GM12878 (cell line): ENCODE measurements around the gene BICRA. TPM values are rescaled to one million over a fixed set of nuclear protein-coding genes. Genes with fewer than 3 reads are reported as not detected.

Experiments
- ATAC-seq: fragments of 200-7000 bp; cut with Tn5 transposase; 3 replicates; pipeline ENCODE4 v1.9.1; 2020; ENCODE audit warnings: mild to moderate bottlenecking, moderate library complexity
- BruUV-seq: library from RNA; stranded (reverse); fragments of 400-500 nt; replicated peaks from 2 replicates; lab custom pipeline; 2021; lab: Mats Ljungman, UMichigan
- CTCF ChIA-PET: fragments of 300-600 bp; sonication (Branson Sonifier 250); formaldehyde crosslinking; extraction: SDS; loops from one replicate; lab custom pipeline; 2021; ENCODE audit warnings: inconsistent platforms; lab: Yijun Ruan, JAX
- POLR2A ChIA-PET: fragments of 350-600 bp; formaldehyde crosslinking; extraction: SDS; loops from one replicate; lab custom pipeline; 2021; ENCODE audit warnings: inconsistent platforms; lab: Charles Lee
- RAD21 ChIA-PET: fragments of 300-600 bp; sonication (Branson Sonifier 250); formaldehyde crosslinking; loops from one replicate; lab custom pipeline; 2023; ENCODE audit warnings: antibody characterized with exemption; ENCODE audit not compliant: unreplicated experiment; lab: Charles Lee
- SMC1A ChIA-PET: fragments of 300-600 bp; sonication (Branson Sonifier 250); formaldehyde crosslinking; loops from one replicate; lab custom pipeline; 2023; ENCODE audit not compliant: unreplicated experiment, uncharacterized antibody; lab: Charles Lee
- DNase-seq: peaks from one replicate; pipeline ENCODE4 v3.0.0-alpha.2; 2011; ENCODE audit warnings: low read depth, low spot score
- FAIRE-seq: peaks from 3 replicates; lab custom pipeline; 2011; peaks lifted over from hg19 to GRCh38; lab: Jason Lieb, UNC
- H2AFZ ChIP-seq: 2 replicates; pipeline ENCODE4 v1.6.0; 2011; ENCODE audit warnings: low read depth, low read length, control low read depth; ENCODE audit not compliant: control insufficient read depth
- H3K27ac ChIP-seq: 2 replicates; pipeline ENCODE4 v1.5.1; 2011; ENCODE audit warnings: control low read depth; ENCODE audit not compliant: control insufficient read depth, insufficient read depth
- H3K27me3 ChIP-seq, 2 experiments: replicated peaks in 1 of 2; 2 replicates each; pipeline versions ENCODE4 v1.6.0 to v1.6.1; 2011; ENCODE audit warnings: low read length in 1 of 2; ENCODE audit not compliant: control insufficient read depth in 2 of 2, insufficient read depth in 2 of 2
- H3K36me3 ChIP-seq, 2 experiments: 2 replicates each; pipeline ENCODE4 v1.5.1; 2011; ENCODE audit warnings: low read length in 1 of 2; ENCODE audit not compliant: control insufficient read depth in 2 of 2, insufficient read depth in 2 of 2
- H3K4me1 ChIP-seq: 2 replicates; pipeline ENCODE4 v1.6.1; 2011; ENCODE audit warnings: mild to moderate bottlenecking, low read length, moderate library complexity, mixed read lengths; ENCODE audit not compliant: control insufficient read depth, insufficient read depth
- H3K4me2 ChIP-seq: 2 replicates; pipeline ENCODE4 v1.6.0; 2011; ENCODE audit warnings: control low read depth; ENCODE audit not compliant: control insufficient read depth, insufficient read depth
- H3K4me3 ChIP-seq: fragments of 200-600 bp; sonication (generic); 2 replicates; pipeline ENCODE4 v1.5.1; 2016
- H3K79me2 ChIP-seq: 2 replicates; pipeline ENCODE4 v1.6.0; 2011; ENCODE audit warnings: low read length; ENCODE audit not compliant: control insufficient read depth, insufficient read depth
- H3K9ac ChIP-seq: 2 replicates; pipeline ENCODE4 v1.8.0; 2011; ENCODE audit warnings: low read length, control low read depth, mixed read lengths; ENCODE audit not compliant: control insufficient read depth, insufficient read depth
- H3K9me3 ChIP-seq: replicated peaks from 3 replicates; pipeline ENCODE4 v1.5.1; 2011; ENCODE audit warnings: mild to moderate bottlenecking, low read length; ENCODE audit not compliant: control insufficient read depth, insufficient read depth
- H4K20me1 ChIP-seq: 2 replicates; pipeline ENCODE4 v1.6.0; 2011; ENCODE audit not compliant: control insufficient read depth, insufficient read depth
- HDAC6 ChIP-seq: fragments of 200-600 bp; sonication (generic); IDR thresholded peaks from one replicate; pipeline ENCODE4 v1.8.0; 2017; ENCODE audit warnings: antibody characterized with exemption; ENCODE audit not compliant: unreplicated experiment
- MEF2A ChIP-seq: IDR thresholded peaks from 2 replicates; pipeline ENCODE4 v1.6.1; 2011; ENCODE audit warnings: low read depth, mild to moderate bottlenecking, low read length, moderate library complexity; ENCODE audit not compliant: insufficient read depth
- MXI1 ChIP-seq: fragments of 150-350 bp; IDR thresholded peaks from 2 replicates; pipeline ENCODE4 v1.6.1; 2011; ENCODE audit warnings: low read depth, mild to moderate bottlenecking, inconsistent platforms, low read length, improper control_type of control experiment
- PRDM15 ChIP-seq: fragments of 450-650 bp; formaldehyde crosslinking; IDR thresholded peaks from 2 replicates; pipeline ENCODE4 v1.4.0; 2020; ENCODE audit warnings: mild to moderate bottlenecking, moderate library complexity
- SREBF1 ChIP-seq: IDR thresholded peaks from 2 replicates; pipeline ENCODE4 v1.6.1; 2012; ENCODE audit warnings: mild to moderate bottlenecking, low read length
- USF1 ChIP-seq: IDR thresholded peaks from 2 replicates; pipeline ENCODE4 v1.6.1; 2011; ENCODE audit warnings: borderline replicate concordance, low read depth, mild to moderate bottlenecking, moderate library complexity, mixed read lengths, low read length; ENCODE audit not compliant: insufficient read depth; ENCODE audit errors: extremely low read length
- USF2 ChIP-seq: IDR thresholded peaks from 2 replicates; pipeline ENCODE4 v1.6.1; 2011; ENCODE audit warnings: low read depth, low read length, improper control_type of control experiment, borderline replicate concordance
- ZNF592 ChIP-seq: fragments of 450-650 bp; IDR thresholded peaks from 2 replicates; pipeline ENCODE4 v1.6.1; 2017; ENCODE audit warnings: mild to moderate bottlenecking, moderate library complexity
- ZSCAN29 ChIP-seq: fragments of 450-650 bp; IDR thresholded peaks from 2 replicates; pipeline ENCODE4 v1.6.1; 2017; ENCODE audit warnings: mild to moderate bottlenecking, moderate library complexity
- WGBS: methylation state at CpG from one replicate; pipeline ENCODE4 v1.1.6; 2016; ENCODE audit warnings: low lambda C conversion rate; ENCODE audit not compliant: insufficient replicate concordance, insufficient coverage; ENCODE audit errors: missing lambda C conversion rate; 5-methylcytosine and 5-hydroxymethylcytosine counted together
- in situ Hi-C: fragments of 300-500 bp; cut with MboI; formaldehyde crosslinking; loops from 9 replicates; pipeline ENCODE4 v1.14.3; 2018; ENCODE audit warnings: mixed read lengths
- intact Hi-C: fragments of 100-400 bp; cut with micrococcal nuclease; formaldehyde crosslinking; loops from one replicate; pipeline ENCODE4 v1.14.2; 2022; ENCODE audit not compliant: unreplicated experiment
- polyA plus RNA-seq, 11 experiments: library from polyadenylated mRNA; depleted of rRNA in 4 of 11; unstranded in 6 of 11; stranded (reverse) in 5 of 11; fragments of >200 nt; fragmentation: Nextera tagmentation in 4 of 11; fragmentation: Illumina TruSeq in 1 of 11; extraction: Ambion mirVana in 4 of 11; extraction: Trizol in 1 of 11; gene quantifications; 1 replicate in 1 of 11; 2 replicates in 10 of 11; pipeline versions ENCODE4 v1.2.1 to v1.2.3, GENCODE V29; 2011 to 2016; ENCODE audit warnings: inconsistent platforms in 2 of 11, missing spikeins in 2 of 11, low read depth in 1 of 11
- total RNA-seq, 4 experiments: library from RNA; depleted of rRNA in 3 of 4; stranded (reverse); fragments of >200 nt in 3 of 4; fragmentation: Illumina TruSeq in 1 of 4; extraction: Trizol in 1 of 4; gene quantifications; 2 replicates each; pipeline versions ENCODE4 v1.2.1 to v1.2.3, GENCODE V29; 2013 to 2021
- TF ChIP-seq, protein P1 (sequence below): fragments of 450-650 bp; IDR thresholded peaks from 2 replicates; pipeline ENCODE4 v1.6.1; 2016; ENCODE audit warnings: mild to moderate bottlenecking

Gene BICRA
- total and polyA plus RNA-seq, 10 of the 15 experiments (the other 5 are each of a cell fraction or from before 2014, with no cell fraction given), result 0.11 to 15.3 (median 1.3) TPM

- ChIA-PET POLR2A (no interaction called here), SMC1A (no interaction called here), RAD21 (no interaction called here), CTCF (no interaction called here)
- H2AFZ ChIP-seq, result no peak overlapping the region
- DNase-seq (no peak), ATAC-seq (no peak), FAIRE-seq (no peak)
- WGBS, result 97% methylated on average over 11 of the region's 11 CpGs
- no peak overlapping the region for H3K27ac ChIP-seq
- peaks cover 3% of the 10 kb centered on the region; the same call in 1 of the 2 replicates for H3K4me1 ChIP-seq
- no peak overlapping the region for H3K4me2 ChIP-seq
- in situ Hi-C loops (no loop called here), intact Hi-C loops (no loop called here)
- H3K4me3 ChIP-seq, result no peak overlapping the region
- BruUV-seq, result no TSS peak
- peaks cover 4% of the 10 kb centered on the region for H3K79me2 ChIP-seq
- H3K27me3 ChIP-seq, result no peaks in the 10 kb centered on the region
- no peaks in the 10 kb centered on the region; a peak in 1 of 4 replicates for H3K36me3 ChIP-seq
- H4K20me1 ChIP-seq, result no peaks in the 10 kb centered on the region
- H3K9ac ChIP-seq, result no peak overlapping the region
- H3K9me3 ChIP-seq, result no peaks in the 10 kb centered on the region
- TF ChIP-seq USF1, result no peak
- TF ChIP-seq PRDM15 (CRISPR knock-in tag), result no peak
- TF ChIP-seq SREBF1, result no peak
- TF ChIP-seq MXI1, result no peak
- no peak for TF ChIP-seq HDAC6
- no peak for TF ChIP-seq ZSCAN29
- TF ChIP-seq, protein P1, sequence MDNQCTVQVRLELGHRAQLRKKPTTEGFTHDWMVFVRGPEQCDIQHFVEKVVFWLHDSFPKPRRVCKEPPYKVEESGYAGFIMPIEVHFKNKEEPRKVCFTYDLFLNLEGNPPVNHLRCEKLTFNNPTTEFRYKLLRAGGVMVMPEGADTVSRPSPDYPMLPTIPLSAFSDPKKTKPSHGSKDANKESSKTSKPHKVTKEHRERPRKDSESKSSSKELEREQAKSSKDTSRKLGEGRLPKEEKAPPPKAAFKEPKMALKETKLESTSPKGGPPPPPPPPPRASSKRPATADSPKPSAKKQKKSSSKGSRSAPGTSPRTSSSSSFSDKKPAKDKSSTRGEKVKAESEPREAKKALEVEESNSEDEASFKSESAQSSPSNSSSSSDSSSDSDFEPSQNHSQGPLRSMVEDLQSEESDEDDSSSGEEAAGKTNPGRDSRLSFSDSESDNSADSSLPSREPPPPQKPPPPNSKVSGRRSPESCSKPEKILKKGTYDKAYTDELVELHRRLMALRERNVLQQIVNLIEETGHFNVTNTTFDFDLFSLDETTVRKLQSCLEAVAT, result no peak
- no peak for TF ChIP-seq MEF2A
- TF ChIP-seq USF2, result no peak
- no peak for TF ChIP-seq ZNF592
These were observed 28.6 kb downstream of the BICRA start for GRCh38 chr19:47637550-47637949.
